Measurements from ENCODE around the gene PCDHGA10. TPM values are rescaled to one million over a fixed set of nuclear protein-coding genes. Genes with fewer than 3 reads are reported as not detected.
"Not testable (repeated sequence)": the region's sequence is repeated elsewhere in the genome, so short reads cannot be mapped to it uniquely, and the experiment has no call there.

Gene PCDHGA10
- total RNA-seq, 1 donor from 2014 or later: 5.3 TPM

DNA sequence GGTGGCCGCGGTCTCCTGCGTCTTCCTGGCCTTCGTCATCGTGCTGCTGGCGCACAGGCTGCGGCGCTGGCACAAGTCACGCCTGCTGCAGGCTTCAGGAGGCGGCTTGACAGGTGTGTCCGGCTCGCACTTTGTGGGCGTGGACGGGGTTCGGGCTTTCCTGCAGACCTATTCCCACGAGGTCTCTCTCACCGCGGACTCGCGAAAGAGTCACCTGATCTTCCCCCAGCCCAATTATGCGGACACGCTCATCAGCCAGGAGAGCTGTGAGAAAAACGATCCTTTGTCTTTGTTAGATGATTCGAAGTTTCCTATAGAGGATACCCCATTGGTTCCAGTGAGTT lies 2.5 kb downstream of the PCDHGA10 start:
- not testable (repeated sequence) for DNase-seq

GRCh38 chr5:141417494-141418172 lies 4.8 kb downstream of the PCDHGA10 start, which contains the start of gene PCDHGB7:
TSS of gene PCDHGB7 (plus strand) at chr5:141417677. CDS start at chr5:141417860, 183 bp downstream.
- intact Hi-C loops (cut with micrococcal nuclease): loop anchor here (10.0 kb wide), 2 partner anchors 57 to 107 kb away; partner anchors contain the start of gene PCDHGC3
- DNase-seq: peak; percentile 89
- ATAC-seq: peak; percentile 91

More for the DNA sequence above, 2.5 kb downstream of the PCDHGA10 start:
- ATAC-seq: not testable (repeated sequence)
- intact Hi-C loops (cut with micrococcal nuclease): loop anchor here (10.0 kb wide), 2 partner anchors 60 to 110 kb away; partner anchors contain the start of gene PCDHGC3

GRCh38 chr5:141419074-141419880 lies 6.5 kb downstream of the PCDHGA10 start:
- intact Hi-C loops (cut with micrococcal nuclease): loop anchor here (10.0 kb wide), 2 partner anchors 56 to 106 kb away; partner anchors contain the start of gene PCDHGC3
- ATAC-seq: no peak
- no peak for DNase-seq

- intact Hi-C loops (cut with micrococcal nuclease): no loop called here
- ATAC-seq: peak; percentile 49
- DNase-seq: no peak
These were observed 8.2 kb downstream of the PCDHGA10 start, which contains the start of gene PCDHGA11 for GRCh38 chr5:141420855-141421488. TSS of gene PCDHGA11 (plus strand) at chr5:141421051. CDS start at chr5:141421228, 177 bp downstream.

- ATAC-seq: no peak
- DNase-seq: no peak
- intact Hi-C loops (cut with micrococcal nuclease): no loop called here
These were observed 8.7 kb downstream of the PCDHGA10 start for GRCh38 chr5:141421489-141421855.

- no peak for ATAC-seq
- intact Hi-C loops (cut with micrococcal nuclease): no loop called here
- no peak for DNase-seq
These were observed 10.0 kb downstream of the PCDHGA10 start for GRCh38 chr5:141422742-141423291.

- intact Hi-C loops (cut with micrococcal nuclease): no loop called here
- DNase-seq (no peak), ATAC-seq (no peak)
These were observed 15.1 kb downstream of the PCDHGA10 start for GRCh38 chr5:141427783-141428426.

- DNase-seq: peak; percentile 65
- intact Hi-C loops (cut with micrococcal nuclease): no loop called here
- ATAC-seq: peak; percentile 93
These were observed 17.7 kb downstream of the PCDHGA10 start, which contains the start of gene PCDHGA12 for GRCh38 chr5:141430332-141431113. TSS of gene PCDHGA12 (plus strand) at chr5:141430507. CDS start at chr5:141430760, 253 bp downstream.

DNA sequence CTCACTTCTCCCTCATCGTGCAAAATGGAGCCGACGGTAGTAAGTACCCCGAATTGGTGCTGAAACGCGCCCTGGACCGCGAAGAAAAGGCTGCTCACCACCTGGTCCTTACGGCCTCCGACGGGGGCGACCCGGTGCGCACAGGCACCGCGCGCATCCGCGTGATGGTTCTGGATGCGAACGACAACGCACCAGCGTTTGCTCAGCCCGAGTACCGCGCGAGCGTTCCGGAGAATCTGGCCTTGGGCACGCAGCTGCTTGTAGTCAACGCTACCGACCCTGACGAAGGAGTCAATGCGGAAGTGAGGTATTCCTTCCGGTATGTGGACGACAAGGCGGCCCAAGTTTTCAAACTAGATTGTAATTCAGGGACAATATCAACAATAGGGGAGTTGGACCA lies 18.5 kb downstream of the PCDHGA10 start:
- intact Hi-C loops (cut with micrococcal nuclease): no loop called here

GRCh38 chr5:141432308-141432707 lies 19.5 kb downstream of the PCDHGA10 start:
- intact Hi-C loops (cut with micrococcal nuclease); ATAC-seq; DNase-seq: not testable (repeated sequence)

More for the DNA sequence above, 18.5 kb downstream of the PCDHGA10 start:
- no peak for DNase-seq
- ATAC-seq: peak; percentile 40

DNA sequence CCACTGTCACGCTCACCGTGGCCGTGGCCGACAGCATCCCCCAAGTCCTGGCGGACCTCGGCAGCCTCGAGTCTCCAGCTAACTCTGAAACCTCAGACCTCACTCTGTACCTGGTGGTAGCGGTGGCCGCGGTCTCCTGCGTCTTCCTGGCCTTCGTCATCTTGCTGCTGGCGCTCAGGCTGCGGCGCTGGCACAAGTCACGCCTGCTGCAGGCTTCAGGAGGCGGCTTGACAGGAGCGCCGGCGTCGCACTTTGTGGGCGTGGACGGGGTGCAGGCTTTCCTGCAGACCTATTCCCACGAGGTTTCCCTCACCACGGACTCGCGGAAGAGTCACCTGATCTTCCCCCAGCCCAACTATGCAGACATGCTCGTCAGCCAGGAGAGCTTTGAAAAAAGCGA lies 19.9 kb downstream of the PCDHGA10 start:
- intact Hi-C loops (cut with micrococcal nuclease); DNase-seq; ATAC-seq: not testable (repeated sequence)

DNA sequence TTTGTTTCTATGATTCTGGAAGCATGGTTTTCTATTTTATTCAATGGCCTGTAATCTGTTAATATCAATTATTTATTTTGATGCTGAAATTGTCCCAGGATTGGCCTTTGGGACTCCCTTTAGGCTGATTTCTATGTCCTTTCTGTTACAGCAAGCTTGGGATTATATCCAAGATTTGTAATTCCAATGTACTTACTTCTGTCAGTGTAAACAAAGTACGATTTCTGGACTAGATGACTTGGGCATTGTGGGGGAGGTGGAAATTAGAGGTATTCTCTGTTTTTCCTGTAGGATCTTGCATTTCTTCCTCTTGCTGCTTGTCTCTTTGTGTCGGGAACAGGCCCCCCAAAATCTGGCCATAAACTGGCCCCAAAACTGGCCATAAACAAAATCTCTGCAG lies 21.2 kb downstream of the PCDHGA10 start:
- intact Hi-C loops (cut with micrococcal nuclease): no loop called here
- no peak for ATAC-seq
- DNase-seq: no peak

- intact Hi-C loops (cut with micrococcal nuclease): no loop called here
- DNase-seq (no peak), ATAC-seq (no peak)
These were observed 24.4 kb downstream of the PCDHGA10 start for GRCh38 chr5:141437221-141437620.

DNA sequence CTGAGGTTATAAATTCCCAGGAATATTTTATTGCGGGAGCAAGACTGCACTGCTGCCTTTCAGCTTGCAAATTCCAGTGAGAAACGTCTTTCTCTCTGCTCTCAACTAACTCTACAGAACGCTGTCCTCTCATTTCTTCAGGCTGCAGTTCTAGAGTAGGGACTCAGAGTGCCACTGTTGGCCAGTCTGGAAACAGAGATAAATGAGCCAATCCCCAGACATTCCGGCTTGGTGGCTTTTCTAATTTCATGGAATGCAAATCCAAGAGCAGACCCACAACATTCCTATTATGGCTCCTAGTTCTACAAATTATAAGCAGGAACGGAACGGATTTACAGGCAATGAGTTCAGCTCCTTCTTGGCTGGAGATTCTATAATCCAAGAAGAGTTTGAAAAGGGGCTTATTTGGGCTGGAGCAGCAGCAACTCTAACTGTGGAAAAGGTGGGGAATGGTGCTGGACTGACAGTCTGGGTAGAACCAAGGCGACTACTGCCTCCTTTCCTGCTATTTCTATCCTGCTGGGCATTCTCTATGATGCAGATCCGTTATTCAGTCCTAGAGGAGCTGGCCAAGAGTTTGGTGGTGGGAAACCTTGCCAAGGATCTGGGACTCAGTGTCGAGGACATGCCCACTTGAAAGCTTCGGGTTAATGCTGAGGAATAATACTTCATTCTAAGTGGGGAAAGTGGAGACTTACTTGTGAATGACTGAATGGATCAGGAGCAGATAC lies 26.8 kb downstream of the PCDHGA10 start:
- no peak for DNase-seq
- ATAC-seq: peak; percentile 63
- intact Hi-C loops (cut with micrococcal nuclease): no loop called here

DNA sequence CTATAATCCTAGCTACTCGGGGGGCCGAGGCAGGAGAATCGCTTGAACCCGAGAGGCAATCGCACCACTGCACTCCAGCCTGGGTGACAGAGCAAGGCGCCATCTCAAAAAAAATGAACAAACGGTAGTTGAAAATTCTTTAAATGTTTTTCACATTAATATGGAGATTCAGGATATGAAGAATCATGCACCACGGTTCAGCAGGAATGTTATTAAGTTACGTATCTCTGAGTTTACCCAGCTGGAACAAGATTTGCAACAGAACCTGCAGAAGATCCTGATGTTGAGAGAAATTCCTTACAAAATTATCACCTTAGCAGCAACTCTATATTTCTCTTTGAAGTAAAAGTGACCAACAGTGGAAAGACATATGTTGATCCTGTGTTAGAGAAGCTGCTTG lies 27.6 kb downstream of the PCDHGA10 start:
- ATAC-seq (no peak), DNase-seq (no peak)
- intact Hi-C loops (cut with micrococcal nuclease): no loop called here

GRCh38 chr5:141441571-141442170 lies 28.9 kb downstream of the PCDHGA10 start:
- intact Hi-C loops (cut with micrococcal nuclease): no loop called here
- DNase-seq: peak; percentile 80

DNA sequence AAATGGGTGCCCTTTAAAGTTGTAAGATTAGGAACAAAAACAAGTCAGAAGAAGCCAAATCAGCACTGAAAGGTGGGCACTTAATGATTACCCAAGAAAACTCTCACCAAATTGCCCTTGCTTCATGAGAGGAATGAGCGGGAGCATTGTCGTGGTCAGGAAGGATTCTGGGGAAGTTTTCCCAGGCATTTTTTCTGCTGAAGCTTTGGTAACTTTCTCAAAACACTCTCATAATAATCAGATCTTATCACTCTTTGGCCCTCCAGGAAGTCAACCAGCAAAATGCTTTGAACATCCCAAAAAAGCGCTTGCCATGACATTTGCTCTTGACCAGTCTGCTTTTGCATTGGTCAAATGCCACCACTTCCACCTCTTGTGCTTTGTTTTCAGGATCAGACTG lies 52.6 kb downstream of the PCDHGA10 start:
- ATAC-seq (no peak), DNase-seq (no peak)
- intact Hi-C loops (cut with micrococcal nuclease): no loop called here

More at GRCh38 chr5:141441571-141442170, 28.9 kb downstream of the PCDHGA10 start:
- peak; percentile 92 for ATAC-seq

Measured in left ventricle myocardium superior (tissue), 1 donor.